ENCODE results near the gene SMIM14.
"Not testable (repeated sequence)": the region's sequence is repeated elsewhere in the genome, so short reads cannot be mapped to it uniquely, and the experiment has no call there.

- TF ChIP-seq ETV6, ZNF121 (CRISPR knock-in tag; IDR thresholded peaks at IDR 0.05): not testable (repeated sequence)
- TF ChIP-seq, protein P1, sequence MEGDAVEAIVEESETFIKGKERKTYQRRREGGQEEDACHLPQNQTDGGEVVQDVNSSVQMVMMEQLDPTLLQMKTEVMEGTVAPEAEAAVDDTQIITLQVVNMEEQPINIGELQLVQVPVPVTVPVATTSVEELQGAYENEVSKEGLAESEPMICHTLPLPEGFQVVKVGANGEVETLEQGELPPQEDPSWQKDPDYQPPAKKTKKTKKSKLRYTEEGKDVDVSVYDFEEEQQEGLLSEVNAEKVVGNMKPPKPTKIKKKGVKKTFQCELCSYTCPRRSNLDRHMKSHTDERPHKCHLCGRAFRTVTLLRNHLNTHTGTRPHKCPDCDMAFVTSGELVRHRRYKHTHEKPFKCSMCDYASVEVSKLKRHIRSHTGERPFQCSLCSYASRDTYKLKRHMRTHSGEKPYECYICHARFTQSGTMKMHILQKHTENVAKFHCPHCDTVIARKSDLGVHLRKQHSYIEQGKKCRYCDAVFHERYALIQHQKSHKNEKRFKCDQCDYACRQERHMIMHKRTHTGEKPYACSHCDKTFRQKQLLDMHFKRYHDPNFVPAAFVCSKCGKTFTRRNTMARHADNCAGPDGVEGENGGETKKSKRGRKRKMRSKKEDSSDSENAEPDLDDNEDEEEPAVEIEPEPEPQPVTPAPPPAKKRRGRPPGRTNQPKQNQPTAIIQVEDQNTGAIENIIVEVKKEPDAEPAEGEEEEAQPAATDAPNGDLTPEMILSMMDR (IDR thresholded peaks at IDR 0.05): not testable (repeated sequence)
These were observed 22.6 kb downstream of the SMIM14 start for GRCh38 chr4:39616112-39616511.

Data from WTC11 (cell line).